GM18502 (cell line): ENCODE results near the gene GSTT4.
"Not testable (repeated sequence)": the region's sequence is repeated elsewhere in the genome, so short reads cannot be mapped to it uniquely, and the experiment has no call there.

Experiments
- ATAC-seq: cut with Tn5 transposase; IDR thresholded peaks from one replicate; pipeline ENCODE4 v1.9.1; 2021; ENCODE audit warnings: mild to moderate bottlenecking; ENCODE audit not compliant: unreplicated experiment, poor library complexity

Gene GSTT4

DNA sequence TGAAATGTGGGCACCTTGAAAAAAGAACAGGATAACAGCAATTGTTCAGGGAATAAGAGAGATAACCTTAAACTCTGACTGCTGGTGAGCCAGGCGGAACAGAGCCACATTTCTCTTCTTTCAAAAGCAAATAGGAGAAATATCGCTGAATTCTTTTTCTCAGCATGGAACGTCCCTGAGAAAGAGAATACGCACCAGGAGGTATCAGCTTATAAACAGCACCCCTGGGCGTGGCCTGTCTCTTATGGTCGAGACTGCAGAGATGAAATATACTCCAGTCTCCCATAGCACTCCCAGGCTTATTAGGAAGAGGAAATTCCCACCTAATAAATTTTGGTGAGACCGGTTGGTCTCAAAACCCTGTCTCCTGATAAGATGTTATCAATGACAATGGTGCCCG lies 49.4 kb downstream of the GSTT4 start:
- ATAC-seq, result not testable (repeated sequence)

DNA sequence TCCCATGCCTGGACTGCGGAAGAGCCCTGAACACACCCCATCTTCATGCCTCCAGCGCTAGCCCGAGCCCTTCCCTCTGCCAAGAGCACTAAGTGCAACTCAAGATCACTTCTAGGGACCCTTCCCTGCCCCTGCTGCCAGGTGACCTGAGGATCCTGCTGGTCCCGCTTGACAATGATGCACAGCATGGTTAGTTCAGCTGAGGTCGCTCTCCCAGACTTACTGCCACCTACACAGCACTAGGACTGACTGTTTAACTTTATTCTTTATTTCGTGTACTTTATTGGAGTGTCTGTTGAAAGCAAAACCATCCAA lies 50.3 kb downstream of the GSTT4 start:
- not testable (repeated sequence) for ATAC-seq

DNA sequence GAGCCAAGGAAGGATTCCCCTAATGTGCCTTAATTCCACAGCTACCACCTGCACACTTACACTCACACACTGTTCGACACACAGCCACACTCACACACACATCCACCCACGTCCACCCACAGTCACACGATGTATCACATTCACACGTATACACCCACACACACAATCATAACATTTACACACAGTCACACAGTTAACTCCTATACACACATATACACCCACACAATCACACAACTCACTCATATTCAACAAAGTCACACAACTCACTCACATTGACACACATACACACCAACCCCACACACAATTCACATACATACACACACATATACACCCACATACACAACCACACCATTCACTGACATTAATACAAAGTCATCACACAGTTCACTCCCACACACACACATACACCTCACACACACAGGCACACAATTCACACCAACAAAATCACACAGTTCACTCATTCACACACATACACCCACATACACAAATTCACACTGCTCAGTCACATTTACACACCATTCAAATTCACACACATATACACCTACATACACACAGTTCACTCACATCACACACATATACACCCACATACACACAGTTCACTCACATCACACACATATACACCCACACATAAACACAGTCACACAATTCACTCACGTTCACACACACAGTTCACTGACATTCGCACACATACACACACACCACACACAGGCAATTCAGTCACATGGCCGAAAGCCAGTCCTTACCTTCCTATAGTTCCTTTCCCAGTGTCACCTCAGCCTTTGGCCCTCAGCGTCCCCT lies 50.9 kb downstream of the GSTT4 start:
- not testable (repeated sequence) for ATAC-seq

DNA sequence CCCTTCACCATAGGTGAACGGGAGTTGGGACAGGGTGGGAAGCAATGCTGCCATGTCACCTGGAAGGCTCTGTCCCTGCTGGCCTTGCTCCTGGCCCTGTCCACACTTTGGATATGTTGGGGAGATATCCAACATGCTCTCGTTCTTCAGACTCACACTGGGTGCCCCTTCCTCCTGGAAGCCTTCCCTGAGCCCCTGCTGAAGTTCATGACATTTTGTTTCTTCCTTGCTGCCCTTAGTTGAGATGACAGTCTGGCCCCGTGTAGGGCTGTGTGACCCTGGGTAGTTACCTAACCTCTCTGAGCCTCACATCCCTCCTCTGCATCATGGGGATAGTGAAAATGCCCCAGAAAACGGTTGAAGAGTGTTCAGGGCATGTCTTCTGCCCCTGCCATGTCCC lies 51.8 kb downstream of the GSTT4 start:
- ATAC-seq, result not testable (repeated sequence)

DNA sequence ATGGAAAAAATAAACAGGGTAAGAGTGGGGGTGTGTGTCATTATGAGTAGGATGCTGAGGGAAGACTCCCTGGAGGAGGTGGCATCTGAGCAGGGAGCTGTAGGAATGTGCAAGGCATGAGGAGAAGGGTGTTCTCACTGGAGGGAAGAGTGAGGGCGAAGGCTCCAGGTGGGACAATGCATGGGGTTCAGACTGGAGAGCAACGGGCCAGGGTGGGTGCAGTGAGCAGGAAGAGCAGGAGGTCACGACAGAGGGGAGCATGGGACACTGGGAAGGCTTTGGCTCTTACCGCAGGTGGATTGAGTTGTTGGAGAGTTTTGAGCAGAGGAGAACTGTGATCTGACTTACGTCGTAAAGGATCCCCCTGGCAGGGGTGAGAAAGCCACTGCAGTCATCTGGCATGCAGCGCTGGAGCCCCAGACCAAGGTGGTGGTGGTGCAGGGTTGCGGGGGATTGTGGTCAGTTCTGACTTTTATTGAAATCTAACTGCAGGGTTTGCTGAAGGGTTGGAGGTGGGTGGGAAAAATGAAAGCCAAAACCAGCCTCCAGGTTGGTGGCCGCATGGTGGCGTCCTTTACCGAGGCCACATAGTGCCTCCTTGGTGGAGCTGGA lies 52.4 kb downstream of the GSTT4 start:
- not testable (repeated sequence) for ATAC-seq

DNA sequence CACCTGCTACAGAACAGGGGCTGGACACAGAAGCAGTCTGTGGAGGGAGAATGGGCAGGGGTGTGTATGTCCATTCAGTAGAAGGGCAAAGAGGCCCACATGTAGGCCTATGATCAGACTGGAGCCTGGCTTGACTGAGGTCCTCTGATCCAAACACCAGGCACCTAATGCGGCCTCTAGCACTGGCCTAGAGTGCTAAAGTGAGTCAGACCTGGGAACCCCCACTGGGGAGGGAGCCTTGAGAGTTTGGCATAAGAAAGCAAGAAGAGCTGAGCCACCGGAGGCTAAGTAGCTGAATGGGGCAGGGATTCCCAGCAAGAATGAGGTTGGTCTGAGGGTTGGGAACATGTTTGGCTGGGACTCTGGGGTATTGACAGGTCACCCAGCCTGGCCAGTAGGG lies 53.9 kb downstream of the GSTT4 start:
- not testable (repeated sequence) for ATAC-seq

DNA sequence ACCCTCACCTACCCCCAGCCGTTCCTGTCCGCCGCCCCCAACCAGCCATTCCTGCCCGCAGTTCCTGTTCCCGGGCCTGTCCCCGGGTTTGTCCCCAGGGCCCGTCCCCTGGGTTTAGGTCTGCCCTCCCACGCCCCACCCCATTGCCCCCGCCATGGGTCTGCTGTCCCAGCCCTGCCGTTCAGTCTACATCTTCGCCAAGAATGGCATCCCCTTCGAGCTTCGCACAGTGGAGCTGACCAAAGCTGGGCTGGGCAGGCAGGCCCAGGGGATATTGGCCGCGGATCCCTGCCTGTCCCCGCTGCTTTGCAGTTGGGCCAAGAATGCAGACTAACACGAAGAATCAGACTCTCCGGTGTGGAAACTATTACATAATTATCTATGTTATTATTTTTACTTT lies 55.5 kb downstream of the GSTT4 start:
- ATAC-seq, result not testable (repeated sequence)
